Measurements from ENCODE around the gene SCFD2.
A peak's percentile ranks its signal among the peaks of the same experiment; 100 is the strongest.

SCFD2 gene

GRCh38 chr4:52876069-52876468 is 489.8 kb downstream of the SCFD2 start:
- Mint-ChIP-seq H3K27me3 (no peaks in the 10 kb centered on the region), H3K36me3 (ENCODE audit: insufficient read depth) (peaks cover 13% of the 10 kb centered on the region), H3K9me3 (no peaks in the 10 kb centered on the region), H3K4me1 (ENCODE audit: low read depth in 2 of 2) (peaks cover 0 to 3% of the 10 kb centered on the region in 2 donors), H3K4me3 (no peak overlapping the region), H3K27ac (no peak overlapping the region)
- DNase-seq (no peak), ATAC-seq (replicated peaks) (no peak)

GRCh38 chr4:52874948-52875347 is 490.9 kb downstream of the SCFD2 start:
- Mint-ChIP-seq H3K27me3 (no peaks in the 10 kb centered on the region), H3K36me3 (ENCODE audit: insufficient read depth) (peaks cover 13% of the 10 kb centered on the region), H3K4me1 (ENCODE audit: low read depth in 2 of 2) (peaks cover 0 to 3% of the 10 kb centered on the region in 2 donors), H3K27ac (no peak overlapping the region), H3K9me3 (no peaks in the 10 kb centered on the region), H3K4me3 (no peak overlapping the region)
- DNase-seq, result no peak
- ATAC-seq (replicated peaks), result no peak

GRCh38 chr4:52873861-52874343 is 492.0 kb downstream of the SCFD2 start:
- DNase-seq (no peak), ATAC-seq (replicated peaks) (no peak)
- no peak overlapping the region for H3K27ac Mint-ChIP-seq
- H3K27me3 Mint-ChIP-seq, result no peaks in the 10 kb centered on the region
- peaks cover 0 to 3% of the 10 kb centered on the region in 2 donors for H3K4me1 Mint-ChIP-seq (ENCODE audit: low read depth in 2 of 2)
- no peak overlapping the region for H3K4me3 Mint-ChIP-seq
- no peaks in the 10 kb centered on the region for H3K9me3 Mint-ChIP-seq
- peaks cover 13% of the 10 kb centered on the region for H3K36me3 Mint-ChIP-seq (ENCODE audit: insufficient read depth)

- H3K9me3 Mint-ChIP-seq, result no peaks in the 10 kb centered on the region
- H3K27me3 Mint-ChIP-seq, result no peaks in the 10 kb centered on the region
Measured at GRCh38 chr4:52873191-52873590, 492.7 kb downstream of the SCFD2 start.

GRCh38 chr4:52870225-52870624 is 495.6 kb downstream of the SCFD2 start:
- H3K27ac Mint-ChIP-seq, result no peak overlapping the region
- ATAC-seq (replicated peaks), result no peak
- H3K4me1 Mint-ChIP-seq (ENCODE audit: low read depth in 2 of 2), result no peaks in the 10 kb centered on the region
- no peaks in the 10 kb centered on the region for H3K27me3 Mint-ChIP-seq
- H3K36me3 Mint-ChIP-seq (ENCODE audit: insufficient read depth), result peaks cover 13% of the 10 kb centered on the region
- DNase-seq, result no peak
- H3K9me3 Mint-ChIP-seq, result no peaks in the 10 kb centered on the region
- no peak overlapping the region for H3K4me3 Mint-ChIP-seq

More at GRCh38 chr4:52873191-52873590, 492.7 kb downstream of the SCFD2 start:
- no peak for ATAC-seq (replicated peaks)
- no peak for DNase-seq
- Mint-ChIP-seq H3K27ac (no peak overlapping the region), H3K4me3 (no peak overlapping the region), H3K36me3 (ENCODE audit: insufficient read depth) (peaks cover 13% of the 10 kb centered on the region), H3K4me1 (ENCODE audit: low read depth in 2 of 2) (peaks cover 0 to 3% of the 10 kb centered on the region in 2 donors)

GRCh38 chr4:52869656-52870055 is 496.2 kb downstream of the SCFD2 start:
- no peaks in the 10 kb centered on the region for H3K27me3 Mint-ChIP-seq
- no peak for ATAC-seq (replicated peaks)
- no peak overlapping the region for H3K27ac Mint-ChIP-seq
- no peaks in the 10 kb centered on the region for H3K9me3 Mint-ChIP-seq
- no peaks in the 10 kb centered on the region for H3K4me1 Mint-ChIP-seq (ENCODE audit: low read depth in 2 of 2)
- H3K36me3 Mint-ChIP-seq (ENCODE audit: insufficient read depth), result peaks cover 13% of the 10 kb centered on the region
- no peak for DNase-seq
- no peak overlapping the region for H3K4me3 Mint-ChIP-seq

- no peak overlapping the region for H3K27ac Mint-ChIP-seq
- DNase-seq, result no peak
Measured at GRCh38 chr4:52869196-52869595, 496.7 kb downstream of the SCFD2 start.

GRCh38 chr4:52868133-52868532 is 497.7 kb downstream of the SCFD2 start:
- ATAC-seq (replicated peaks), result no peak
- no peak overlapping the region for H3K27ac Mint-ChIP-seq

More at GRCh38 chr4:52869196-52869595, 496.7 kb downstream of the SCFD2 start:
- H3K4me1 Mint-ChIP-seq (ENCODE audit: low read depth in 2 of 2), result no peaks in the 10 kb centered on the region
- peaks cover 13% of the 10 kb centered on the region for H3K36me3 Mint-ChIP-seq (ENCODE audit: insufficient read depth)
- H3K9me3 Mint-ChIP-seq, result no peaks in the 10 kb centered on the region
- no peak for ATAC-seq (replicated peaks)
- no peak overlapping the region for H3K4me3 Mint-ChIP-seq
- H3K27me3 Mint-ChIP-seq, result no peaks in the 10 kb centered on the region

GRCh38 chr4:52867163-52867562 is 498.7 kb downstream of the SCFD2 start:
- DNase-seq, result no peak
- peaks cover under 1% of the 10 kb centered on the region for H3K36me3 Mint-ChIP-seq (ENCODE audit: insufficient read depth)
- no peak overlapping the region for H3K4me3 Mint-ChIP-seq
- H3K27ac Mint-ChIP-seq, result no peak overlapping the region
- no peak for ATAC-seq (replicated peaks)
- no peaks in the 10 kb centered on the region for H3K9me3 Mint-ChIP-seq
- H3K4me1 Mint-ChIP-seq (ENCODE audit: low read depth in 2 of 2), result no peaks in the 10 kb centered on the region
- H3K27me3 Mint-ChIP-seq, result peaks cover 6 to 11% of the 10 kb centered on the region in 2 donors

More at GRCh38 chr4:52868133-52868532, 497.7 kb downstream of the SCFD2 start:
- Mint-ChIP-seq H3K4me1 (ENCODE audit: low read depth in 2 of 2) (no peaks in the 10 kb centered on the region), H3K4me3 (no peak overlapping the region), H3K9me3 (no peaks in the 10 kb centered on the region), H3K36me3 (ENCODE audit: insufficient read depth) (peaks cover 6% of the 10 kb centered on the region), H3K27me3 (peaks cover 6 to 7% of the 10 kb centered on the region in 2 donors)
- no peak for DNase-seq

GRCh38 chr4:52866734-52867133 is 499.1 kb downstream of the SCFD2 start:
- Mint-ChIP-seq H3K9me3 (no peaks in the 10 kb centered on the region), H3K4me3 (no peak overlapping the region), H3K36me3 (ENCODE audit: insufficient read depth) (no peaks in the 10 kb centered on the region), H3K27me3 (peaks cover 6 to 11% of the 10 kb centered on the region in 2 donors), H3K27ac (no peak overlapping the region), H3K4me1 (ENCODE audit: low read depth in 2 of 2) (peaks cover 0 to under 1% of the 10 kb centered on the region in 2 donors)
- DNase-seq, result no peak
- ATAC-seq (replicated peaks), result no peak

- Mint-ChIP-seq H3K9me3 (no peaks in the 10 kb centered on the region), H3K27ac (no peak overlapping the region), H3K4me3 (no peak overlapping the region), H3K27me3 (peaks cover 21 to 26% of the 10 kb centered on the region in 2 donors), H3K4me1 (ENCODE audit: low read depth in 2 of 2) (peaks cover 8% of the 10 kb centered on the region in 2 donors), H3K36me3 (ENCODE audit: insufficient read depth) (no peaks in the 10 kb centered on the region)
- ATAC-seq (replicated peaks) (no peak), DNase-seq (no peak)
Measured at GRCh38 chr4:52865300-52865699, 500.6 kb downstream of the SCFD2 start.

GRCh38 chr4:52864793-52865192 is 501.1 kb downstream of the SCFD2 start:
- Mint-ChIP-seq H3K4me1 (ENCODE audit: low read depth in 2 of 2) (peaks cover 8% of the 10 kb centered on the region in 2 donors), H3K27ac (no peak overlapping the region), H3K4me3 (no peak overlapping the region)

GRCh38 chr4:52863324-52863723 is 502.5 kb downstream of the SCFD2 start:
- Mint-ChIP-seq H3K9me3 (no peaks in the 10 kb centered on the region), H3K27ac (no peak overlapping the region), H3K36me3 (ENCODE audit: insufficient read depth) (no peaks in the 10 kb centered on the region), H3K27me3 (peaks cover 40 to 45% of the 10 kb centered on the region in 2 donors), H3K4me3 (peak overlapping the region; percentile 11 to 70), H3K4me1 (ENCODE audit: low read depth in 2 of 2) (peaks cover 8% of the 10 kb centered on the region in 2 donors)
- ATAC-seq (replicated peaks) (no peak), DNase-seq (no peak)

More at GRCh38 chr4:52864793-52865192, 501.1 kb downstream of the SCFD2 start:
- H3K27me3 Mint-ChIP-seq, result peaks cover 26 to 31% of the 10 kb centered on the region in 2 donors
- ATAC-seq (replicated peaks), result no peak
- H3K9me3 Mint-ChIP-seq, result no peaks in the 10 kb centered on the region
- DNase-seq, result no peak
- H3K36me3 Mint-ChIP-seq (ENCODE audit: insufficient read depth), result no peaks in the 10 kb centered on the region

- no peaks in the 10 kb centered on the region for H3K9me3 Mint-ChIP-seq
- no peaks in the 10 kb centered on the region for H3K36me3 Mint-ChIP-seq (ENCODE audit: insufficient read depth)
- peak overlapping the region; percentile 70 for H3K4me3 Mint-ChIP-seq
- peaks cover 47 to 52% of the 10 kb centered on the region in 2 donors for H3K27me3 Mint-ChIP-seq
- H3K4me1 Mint-ChIP-seq (ENCODE audit: low read depth in 2 of 2), result peaks cover 8% of the 10 kb centered on the region in 2 donors
- no peak for ATAC-seq (replicated peaks)
- H3K27ac Mint-ChIP-seq, result no peak overlapping the region
- no peak for DNase-seq
Measured at GRCh38 chr4:52862639-52863161, 503.2 kb downstream of the SCFD2 start.

All from effector memory CD8-positive, alpha-beta T cell (primary cell).